ENCODE measurements around the gene FUZ.

DNA sequence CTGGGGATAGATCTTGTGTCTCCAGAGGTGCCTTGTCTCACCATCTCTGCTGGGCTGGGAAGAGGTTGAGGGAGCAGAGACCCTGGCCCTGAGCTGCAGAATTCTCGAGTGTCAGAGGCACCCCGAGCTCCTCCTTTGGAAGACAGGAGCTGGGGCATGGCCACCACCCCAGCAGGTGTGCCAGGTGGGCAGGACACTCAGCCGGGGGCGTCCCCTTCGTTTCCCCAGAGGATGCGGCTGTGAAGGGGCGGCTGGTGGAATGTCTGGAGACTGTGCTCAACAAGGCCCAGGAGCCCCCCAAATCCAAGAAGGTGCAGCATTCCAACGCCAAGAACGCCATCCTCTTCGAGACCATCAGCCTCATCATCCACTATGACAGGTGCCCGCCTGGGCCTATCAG is 14.5 kb downstream of the FUZ start:
- TF ChIP-seq REST (IDR thresholded peaks at IDR 0.05; ENCODE audit: low read depth): no peak
- no peak for TF ChIP-seq NFIC (IDR thresholded peaks at IDR 0.05)
- no peak for TF ChIP-seq CREB1 (IDR thresholded peaks at IDR 0.05; ENCODE audit: low read depth)
- no peak for TF ChIP-seq TAF1 (IDR thresholded peaks at IDR 0.05; ENCODE audit: low read depth)
- TF ChIP-seq EP300 (IDR thresholded peaks at IDR 0.05; ENCODE audit: borderline replicate concordance): no peak
- TF ChIP-seq FOXM1 (IDR thresholded peaks at IDR 0.05; ENCODE audit: borderline replicate concordance, low read depth): no peak
- TF ChIP-seq CEBPB (IDR thresholded peaks at IDR 0.05): no peak
- no peak for TF ChIP-seq TCF12 (IDR thresholded peaks at IDR 0.05; ENCODE audit: low read depth)
- no peak for TF ChIP-seq RAD21 (IDR thresholded peaks at IDR 0.05; ENCODE audit: low read depth)
- no peak for TF ChIP-seq YY1 (IDR thresholded peaks at IDR 0.05; ENCODE audit: low read depth)
- TF ChIP-seq, protein P1, sequence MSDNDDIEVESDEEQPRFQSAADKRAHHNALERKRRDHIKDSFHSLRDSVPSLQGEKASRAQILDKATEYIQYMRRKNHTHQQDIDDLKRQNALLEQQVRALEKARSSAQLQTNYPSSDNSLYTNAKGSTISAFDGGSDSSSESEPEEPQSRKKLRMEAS (IDR thresholded peaks at IDR 0.05): no peak
- TF ChIP-seq EGR1 (IDR thresholded peaks at IDR 0.05): no peak
